Measurements from ENCODE around the gene PLXNA1.

The PLXNA1 gene

GRCh38 chr3:126982471-126983175 lies at the start of gene PLXNA1:
Gene PLXNA1, plus strand, starts transcription at chr3:126983115. Its CDS starts 5,479 bp downstream, at chr3:126988594.
- FAIRE-seq = no peak

GRCh38 chr3:126934031-126934531 lies 48.8 kb upstream of the PLXNA1 start:
- FAIRE-seq = no peak

GRCh38 chr3:126934991-126935390 lies 47.9 kb upstream of the PLXNA1 start:
- FAIRE-seq = no peak

- FAIRE-seq = no peak
Measured at GRCh38 chr3:126935756-126936509, 47.0 kb upstream of the PLXNA1 start.

- FAIRE-seq = no peak
Measured at GRCh38 chr3:126936853-126937425, 46.0 kb upstream of the PLXNA1 start.

- no peak for FAIRE-seq
Measured at GRCh38 chr3:126937533-126937932, 45.4 kb upstream of the PLXNA1 start.

GRCh38 chr3:126937973-126938372 lies 44.9 kb upstream of the PLXNA1 start:
- FAIRE-seq = no peak

GRCh38 chr3:126938520-126939337 lies 44.2 kb upstream of the PLXNA1 start:
- no peak for FAIRE-seq

GRCh38 chr3:126939338-126939718 lies 43.6 kb upstream of the PLXNA1 start:
- no peak for FAIRE-seq

GRCh38 chr3:126939733-126940132 lies 43.2 kb upstream of the PLXNA1 start:
- FAIRE-seq = no peak

GRCh38 chr3:126941721-126942270 lies 41.1 kb upstream of the PLXNA1 start:
- no peak for FAIRE-seq

GRCh38 chr3:126944089-126944965 lies 38.6 kb upstream of the PLXNA1 start:
- no peak for FAIRE-seq

GRCh38 chr3:126945171-126945721 lies 37.7 kb upstream of the PLXNA1 start:
- no peak for FAIRE-seq

GRCh38 chr3:126945891-126946290 lies 37.0 kb upstream of the PLXNA1 start:
- no peak for FAIRE-seq

GRCh38 chr3:126946405-126946804 lies 36.5 kb upstream of the PLXNA1 start:
- no peak for FAIRE-seq

- no peak for FAIRE-seq
Measured at GRCh38 chr3:126947429-126947828, 35.5 kb upstream of the PLXNA1 start.

GRCh38 chr3:126948980-126949535 lies 33.9 kb upstream of the PLXNA1 start:
- no peak for FAIRE-seq

- FAIRE-seq = no peak
Measured at GRCh38 chr3:126951561-126951960, 31.4 kb upstream of the PLXNA1 start.

- no peak for FAIRE-seq
Measured at GRCh38 chr3:126952261-126952982, 30.5 kb upstream of the PLXNA1 start.
